Endothelial cell of umbilical vein (primary cell): ENCODE measurements around the gene FAM131C. TPM values are rescaled to one million over a fixed set of nuclear protein-coding genes. Genes with fewer than 3 reads are reported as not detected.

Experiments
- Bru-seq: library from RNA; stranded (reverse); fragments of 400-500 nt; gene quantifications from one replicate; lab custom pipeline; 2021; lab: Mats Ljungman, UMichigan
- BruChase-seq, 2 experiments: library from RNA; stranded (reverse); fragments of 400-500 nt; gene quantifications; one replicate each; lab custom pipeline; 2021; lab: Mats Ljungman, UMichigan
- BruUV-seq: library from RNA; stranded (reverse); fragments of 400-500 nt; replicated peaks from 2 replicates; lab custom pipeline; 2021; lab: Mats Ljungman, UMichigan
- CTCF ChIA-PET: fragments of 300-600, 350-600 bp; sonication (Branson Sonifier 250); formaldehyde crosslinking; loops from one replicate; lab custom pipeline; 2021; ENCODE audit warnings: antibody characterized with exemption, inconsistent platforms; lab: Charles Lee
- POLR2A ChIA-PET: fragments of 300-600, 350-600 bp; sonication (Branson Sonifier 250); formaldehyde crosslinking; loops from one replicate; lab custom pipeline; 2021; ENCODE audit warnings: antibody characterized with exemption, inconsistent platforms; lab: Charles Lee
- DNase-seq: peaks from one replicate; pipeline ENCODE4 v3.0.0-alpha.2; 2011; ENCODE audit warnings: low read depth, low spot score
- FAIRE-seq: peaks from 2 replicates; lab custom pipeline; 2011; peaks lifted over from hg19 to GRCh38; lab: Jason Lieb, UNC
- H2AFZ ChIP-seq: 2 replicates; pipeline ENCODE4 v1.6.0; 2012; ENCODE audit warnings: low read depth, low read length, control low read depth, inconsistent platforms
- H3K27ac ChIP-seq: 2 replicates; pipeline ENCODE4 v1.5.1; 2011; ENCODE audit warnings: low read depth, mild to moderate bottlenecking, control low read depth, low read length, moderate library complexity; ENCODE audit not compliant: insufficient read depth
- H3K27me3 ChIP-seq, 2 experiments: 2 replicates each; pipeline versions ENCODE4 v1.6.0 to v1.6.1; 2011; ENCODE audit warnings: low read length in 2 of 2, mixed read lengths in 1 of 2; ENCODE audit not compliant: control insufficient read depth in 2 of 2, insufficient read depth in 2 of 2
- H3K36me3 ChIP-seq, 2 experiments: 2 replicates in 1 of 2; 3 replicates in 1 of 2; pipeline ENCODE4 v1.5.1; 2011; ENCODE audit warnings: low read length in 2 of 2, mild to moderate bottlenecking in 1 of 2, moderate library complexity in 1 of 2; ENCODE audit not compliant: control insufficient read depth in 2 of 2, insufficient read depth in 2 of 2; ENCODE audit errors: extremely low read depth in 1 of 2
- H3K4me1 ChIP-seq: 3 replicates; pipeline ENCODE4 v1.5.1; 2011; ENCODE audit warnings: mild to moderate bottlenecking, low read length; ENCODE audit not compliant: control insufficient read depth, insufficient read depth; ENCODE audit errors: extremely low read depth
- H3K4me2 ChIP-seq: 2 replicates; pipeline ENCODE4 v1.6.1; 2011; ENCODE audit warnings: low read length, control low read depth, mixed read lengths; ENCODE audit not compliant: insufficient read depth
- H3K4me3 ChIP-seq, 3 experiments: fragments of 200-600 bp in 1 of 3; sonication (generic), shearing (Covaris generic) in 1 of 3; replicated peaks in 1 of 3; 2 replicates each; pipeline ENCODE4 v1.5.1; 2011 to 2016; ENCODE audit warnings: control low read depth in 3 of 3, low read length in 3 of 3, mild to moderate bottlenecking in 2 of 3, inconsistent platforms in 1 of 3, low read depth in 1 of 3, moderate library complexity in 1 of 3; ENCODE audit not compliant: insufficient read depth in 1 of 3
- H3K79me2 ChIP-seq: 2 replicates; pipeline ENCODE4 v1.6.0; 2012; ENCODE audit warnings: low read length, inconsistent platforms; ENCODE audit not compliant: control insufficient read depth, insufficient read depth
- H3K9ac ChIP-seq: replicated peaks from 2 replicates; pipeline ENCODE3; 2011; ENCODE audit warnings: low read length, control low read depth; ENCODE audit not compliant: insufficient read depth; ENCODE audit errors: extremely low read depth
- H3K9me1 ChIP-seq: replicated peaks from 3 replicates; pipeline ENCODE4 v1.6.0; 2011; ENCODE audit warnings: mild to moderate bottlenecking, low read length; ENCODE audit not compliant: control insufficient read depth, insufficient read depth; ENCODE audit errors: extremely low read depth
- H3K9me3 ChIP-seq: replicated peaks from 2 replicates; pipeline ENCODE4 v1.5.1; 2012; ENCODE audit warnings: low read length, inconsistent platforms; ENCODE audit not compliant: control insufficient read depth, insufficient read depth
- H4K20me1 ChIP-seq: replicated peaks from 2 replicates; pipeline ENCODE3; 2011; ENCODE audit warnings: mild to moderate bottlenecking, low read length; ENCODE audit not compliant: control insufficient read depth, insufficient read depth; ENCODE audit errors: extremely low read depth
- FOS ChIP-seq: IDR thresholded peaks from 2 replicates; pipeline ENCODE4 v1.6.1; 2011; ENCODE audit warnings: mild to moderate bottlenecking, low read length, moderate library complexity, borderline replicate concordance; ENCODE audit not compliant: insufficient read depth
- GATA2 ChIP-seq: IDR thresholded peaks from 2 replicates; pipeline ENCODE4 v1.7.0; 2011; ENCODE audit warnings: low read depth, mild to moderate bottlenecking, moderate library complexity, mixed read lengths, low read length; ENCODE audit not compliant: insufficient read length, insufficient read depth
- dilution Hi-C: fragments of 300-500 bp; cut with MboI; formaldehyde crosslinking; loops from one replicate; pipeline ENCODE4 v1.15.0; 2019; ENCODE audit warnings: low sequenced_read_pairs; ENCODE audit not compliant: extremely low pct_ligation_motif_present
- intact Hi-C: fragments of 100-400 bp; cut with micrococcal nuclease; formaldehyde crosslinking; loops from one replicate; pipeline ENCODE4 v1.10.0; 2022
- long read RNA-seq: library from polyadenylated mRNA; stranded (forward); transcript quantifications from one replicate; pipeline ENCODE4 v2.0.0, GENCODE V29; 2021
- polyA minus RNA-seq, 3 experiments: library from RNA; depleted of rRNA, polyadenylated mRNA; stranded (reverse); fragments of >200 nt; gene quantifications; 1 replicate in 1 of 3; 2 replicates in 2 of 3; pipeline ENCODE4 v1.2.3, GENCODE V29; 2011
- polyA plus RNA-seq, 4 experiments: library from polyadenylated mRNA; depleted of rRNA in 3 of 4; stranded (reverse) in 3 of 4; unstranded in 1 of 4; fragments of >200 nt; gene quantifications; 2 replicates each; pipeline versions ENCODE4 v1.2.1 to v1.2.3, GENCODE V29; 2011 to 2012; ENCODE audit warnings: missing spikeins in 1 of 4
- total RNA-seq: library from RNA; stranded (reverse); gene quantifications from 2 replicates; pipeline ENCODE4 v1.2.3, GENCODE V29; 2021
- TF ChIP-seq, protein P1 (sequence below), 2 donors: IDR thresholded peaks; 1 replicate in 1 of 2; 2 replicates in 1 of 2; pipeline ENCODE4 v1.5.1; 2011; ENCODE audit warnings: low read length in 2 of 2, mild to moderate bottlenecking in 2 of 2, moderate library complexity in 2 of 2, control low read depth in 1 of 2, inconsistent platforms in 1 of 2, low read depth in 1 of 2; ENCODE audit not compliant: insufficient read depth in 1 of 2; ENCODE audit errors: extremely low read depth in 1 of 2

The FAM131C gene, protein sequence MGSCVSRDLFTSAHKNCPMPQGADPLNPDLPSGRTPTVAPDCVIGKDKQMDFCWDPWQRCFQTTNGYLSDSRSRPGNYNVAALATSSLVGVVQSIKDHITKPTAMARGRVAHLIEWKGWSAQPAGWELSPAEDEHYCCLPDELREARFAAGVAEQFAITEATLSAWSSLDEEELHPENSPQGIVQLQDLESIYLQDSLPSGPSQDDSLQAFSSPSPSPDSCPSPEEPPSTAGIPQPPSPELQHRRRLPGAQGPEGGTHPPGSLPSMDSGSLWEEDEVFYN
- total RNA-seq = 0.44 TPM in 1 of 2 replicates, not detected in the other
- 0.23 and 0.32 TPM in 2 replicates for polyA plus RNA-seq
- polyA plus RNA-seq (2011; cell fraction: cytosol; rRNA removed) = 0.17 and 0.23 TPM in 2 replicates
- 0.13 and 0.25 TPM in 2 replicates for polyA plus RNA-seq (2011; cell fraction: nucleus; rRNA removed)
- polyA plus RNA-seq (2012) = 0.70 and 1.3 TPM in 2 replicates
- not detected in 2 replicates for polyA minus RNA-seq
- polyA minus RNA-seq (2011; cell fraction: cytosol; rRNA and poly(A)+ RNA removed) = 1.3 TPM
- not detected in 2 replicates for polyA minus RNA-seq (2011; cell fraction: nucleus; rRNA and poly(A)+ RNA removed)
- Bru-seq, nascent RNA = percentile 8 among the genes with signal in this experiment
- percentile 13 among the genes with signal in this experiment for BruChase-seq, experiment 1, labeled RNA remaining after a 6-hour chase
- percentile 15 among the genes with signal in this experiment for BruChase-seq, experiment 2, labeled RNA remaining after a 2-hour chase
- long read RNA-seq, partial matches to known transcripts = 0 of 2 reads
- long read RNA-seq, other reads (novel, unspliced or antisense) = 1 of 2 reads

GRCh38 chr1:16073490-16074119 lies at the start of gene FAM131C:
TSS of gene FAM131C (minus strand) at chr1:16073651. CDS start at chr1:16073442, 209 bp downstream.
- intact Hi-C loops = loop anchor here (1.0 kb wide), 1 partner anchor 64 kb away; no protein-coding TSS in a partner anchor
- Histone ChIP-seq H3K79me2 (no peaks in the 10 kb centered on the region), H3K4me3 (peak within 1 kb of the TSS; percentile 23 to 37 (median 25)), H3K9ac (peak within 1 kb of the TSS; percentile 15), H3K9me3 (no peaks in the 10 kb centered on the region), H3K27ac (no peak within 1 kb of the TSS), H3K9me1 (no peaks in the 10 kb centered on the region), H3K27me3 (no peaks in the 10 kb centered on the region), H4K20me1 (no peaks in the 10 kb centered on the region), H3K4me2 (peak within 1 kb of the TSS; percentile 51), H2AFZ (peak within 1 kb of the TSS; percentile 88), H3K4me1 (peaks cover 13% of the 10 kb centered on the region), H3K36me3 (no peaks in the 10 kb centered on the region)
- FAIRE-seq = no peak
- DNase-seq = no peak
- no TSS peak for BruUV-seq
- POLR2A ChIA-PET = interaction anchor here (1.1 kb wide), 1 partner anchor 294 kb away, joined by 3 read pairs; no protein-coding TSS in a partner anchor
- dilution Hi-C loops = no loop called here
- CTCF ChIA-PET = interaction anchor here (0.8 to 13.2 kb wide), 31 partner anchors 9 to 547 kb away, joined by 3 to 179 read pairs (median 4); partner anchors contain the start of genes EPHA2 and HSPB7
- TF ChIP-seq GATA2 (no peak), FOS (no peak)
- TF ChIP-seq, protein P1, sequence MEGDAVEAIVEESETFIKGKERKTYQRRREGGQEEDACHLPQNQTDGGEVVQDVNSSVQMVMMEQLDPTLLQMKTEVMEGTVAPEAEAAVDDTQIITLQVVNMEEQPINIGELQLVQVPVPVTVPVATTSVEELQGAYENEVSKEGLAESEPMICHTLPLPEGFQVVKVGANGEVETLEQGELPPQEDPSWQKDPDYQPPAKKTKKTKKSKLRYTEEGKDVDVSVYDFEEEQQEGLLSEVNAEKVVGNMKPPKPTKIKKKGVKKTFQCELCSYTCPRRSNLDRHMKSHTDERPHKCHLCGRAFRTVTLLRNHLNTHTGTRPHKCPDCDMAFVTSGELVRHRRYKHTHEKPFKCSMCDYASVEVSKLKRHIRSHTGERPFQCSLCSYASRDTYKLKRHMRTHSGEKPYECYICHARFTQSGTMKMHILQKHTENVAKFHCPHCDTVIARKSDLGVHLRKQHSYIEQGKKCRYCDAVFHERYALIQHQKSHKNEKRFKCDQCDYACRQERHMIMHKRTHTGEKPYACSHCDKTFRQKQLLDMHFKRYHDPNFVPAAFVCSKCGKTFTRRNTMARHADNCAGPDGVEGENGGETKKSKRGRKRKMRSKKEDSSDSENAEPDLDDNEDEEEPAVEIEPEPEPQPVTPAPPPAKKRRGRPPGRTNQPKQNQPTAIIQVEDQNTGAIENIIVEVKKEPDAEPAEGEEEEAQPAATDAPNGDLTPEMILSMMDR (IDR thresholded peaks at IDR 0.05; ENCODE audit: extremely low read depth in 1 of 2, insufficient read depth in 1 of 2, low read depth in 1 of 2, low read length in 2 of 2) = peak; percentile 8 to 51
